SKM-1 (cell line): ENCODE measurements around the gene CTNNA3.
"Not testable (repeated sequence)": the region's sequence is repeated elsewhere in the genome, so short reads cannot be mapped to it uniquely, and the experiment has no call there.

ENCODE experiments used
- DNase-seq: peaks from one replicate; lab custom pipeline; 2025; ENCODE audit not compliant: unreplicated experiment; lab: John Stamatoyannopoulos, UW

CTNNA3 gene

DNA sequence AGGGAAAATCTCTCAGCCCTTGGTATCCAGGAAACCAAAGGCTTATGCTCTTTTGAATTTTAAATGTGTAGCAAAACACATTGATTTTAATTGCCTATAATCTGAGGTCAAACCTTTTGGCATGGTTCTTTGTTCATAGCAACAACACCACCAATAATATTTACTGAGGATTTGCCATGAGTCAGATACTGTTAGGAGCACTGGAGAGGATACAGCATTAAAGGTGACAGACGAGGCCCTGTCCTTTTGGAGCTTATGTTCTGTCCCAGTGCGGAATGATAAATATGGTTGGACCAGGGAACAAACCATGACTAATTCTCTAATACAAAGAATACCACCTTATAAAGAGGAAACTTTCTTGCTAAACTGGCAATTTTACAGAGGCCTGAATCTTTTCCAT is 176.6 kb downstream of the CTNNA3 start:
- DNase-seq: no peak

DNA sequence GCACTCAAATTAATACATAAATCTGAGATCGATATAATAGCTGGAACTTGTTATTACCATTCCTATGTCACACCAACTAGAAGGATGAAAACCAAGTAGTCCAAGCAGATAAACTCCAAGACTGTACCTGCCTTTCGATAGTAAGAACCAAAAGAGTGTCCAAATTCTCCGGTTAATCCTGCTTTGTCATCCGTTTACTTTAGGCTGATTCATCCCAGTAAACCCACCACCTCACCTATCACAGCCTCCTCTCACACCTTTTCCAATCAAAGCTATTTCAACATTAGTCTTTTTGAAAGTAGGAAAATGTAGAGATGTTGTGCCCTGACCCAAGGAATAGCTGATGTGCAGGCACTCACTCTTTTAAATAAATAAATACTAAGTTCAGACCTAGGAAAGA is 177.2 kb downstream of the CTNNA3 start:
- no peak for DNase-seq

DNA sequence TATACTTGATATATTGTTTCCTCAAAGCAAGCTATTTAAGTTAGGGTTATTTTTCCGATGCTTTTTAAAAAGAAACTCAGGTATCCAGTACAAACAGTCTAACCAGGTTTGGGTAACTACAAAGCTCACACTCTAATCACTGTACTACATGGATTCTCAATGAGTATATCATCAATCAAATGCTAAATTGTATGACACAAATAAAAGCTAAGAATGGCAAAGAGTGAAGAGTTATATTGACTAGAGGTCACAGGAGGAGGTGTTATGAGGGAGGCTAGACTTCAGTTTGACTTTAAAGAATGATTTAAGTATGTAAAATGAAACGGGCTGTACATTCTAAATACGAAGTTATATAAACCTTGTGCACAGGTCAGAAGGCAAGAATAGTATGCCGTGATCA is 178.0 kb downstream of the CTNNA3 start:
- no peak for DNase-seq

DNA sequence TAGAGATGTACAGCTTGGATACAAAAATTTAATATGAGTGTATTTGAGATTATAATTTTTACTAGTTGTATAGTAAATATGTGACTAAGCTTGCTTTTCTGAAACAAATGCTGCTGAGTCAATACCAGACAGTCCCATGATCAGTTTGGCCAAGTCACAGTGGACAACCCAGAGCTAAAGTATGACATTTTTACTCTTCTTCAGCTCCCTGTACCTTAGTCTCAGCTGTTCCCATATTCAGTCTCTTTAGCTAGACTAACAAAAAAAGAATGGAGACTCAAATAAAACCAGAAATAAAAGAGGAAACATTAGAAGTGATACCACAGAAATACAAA is 189.3 kb downstream of the CTNNA3 start:
- DNase-seq: no peak

DNA sequence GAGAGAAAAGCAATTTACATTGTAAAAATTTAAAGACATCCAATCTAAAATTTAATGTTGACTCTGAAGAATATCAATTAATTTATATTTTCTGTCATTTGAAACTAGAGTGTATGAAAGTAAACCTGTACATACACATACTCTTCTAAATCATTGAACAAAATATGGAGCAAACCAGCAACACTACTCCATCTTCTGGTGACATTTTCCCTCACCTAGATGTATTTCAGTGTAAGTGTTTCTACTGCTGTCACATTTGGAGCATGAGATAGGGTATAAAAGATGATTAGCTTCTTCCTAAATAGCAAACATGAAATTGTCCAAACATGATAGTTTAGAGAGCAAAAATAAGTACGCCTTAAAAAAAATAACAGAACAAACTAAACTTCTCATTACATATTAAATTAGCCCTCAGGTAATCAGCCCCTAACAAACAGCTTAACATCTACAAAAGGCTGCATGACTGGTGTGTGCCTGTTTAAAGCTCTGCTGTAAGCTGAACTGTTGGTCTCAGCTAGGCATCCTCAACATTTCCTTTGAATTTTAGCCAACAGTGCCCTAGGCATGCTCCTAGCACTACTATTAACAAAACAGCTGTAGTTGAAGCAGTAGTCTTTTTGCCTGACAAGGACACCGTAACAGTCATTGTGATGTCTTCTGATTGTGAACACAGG is 189.8 kb downstream of the CTNNA3 start:
- no peak for DNase-seq

DNA sequence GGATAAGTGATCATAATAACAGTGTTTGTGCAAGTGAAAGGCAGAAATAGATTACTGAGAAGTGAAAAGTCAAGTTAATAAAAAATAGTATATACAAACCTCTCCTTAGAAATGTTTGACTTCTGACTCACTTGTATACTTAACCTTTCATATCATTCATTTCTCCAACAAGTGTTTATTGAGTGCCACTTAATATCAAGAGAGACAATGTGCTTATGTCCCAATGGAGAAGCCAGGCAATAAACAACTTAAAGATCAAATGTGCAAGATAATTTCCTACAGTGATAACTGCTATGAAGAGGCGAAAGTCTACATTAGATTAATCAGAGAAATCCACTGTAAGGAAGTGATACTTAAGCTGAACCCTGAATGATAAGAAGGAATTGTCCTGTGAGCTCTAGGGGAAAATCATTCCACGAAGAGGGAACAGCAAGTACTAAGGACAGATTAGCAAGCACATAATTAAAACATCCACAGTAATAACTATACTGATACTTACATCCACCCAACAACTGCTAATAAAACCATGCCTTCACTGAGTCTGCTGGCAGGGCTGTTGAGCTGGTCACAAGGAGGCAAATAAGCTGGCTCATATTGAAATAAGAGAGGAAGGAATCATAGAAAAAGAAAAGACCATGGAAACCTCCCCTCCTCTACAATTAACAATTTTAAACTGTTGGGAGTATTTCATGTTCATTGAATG is 203.5 kb downstream of the CTNNA3 start:
- no peak for DNase-seq

DNA sequence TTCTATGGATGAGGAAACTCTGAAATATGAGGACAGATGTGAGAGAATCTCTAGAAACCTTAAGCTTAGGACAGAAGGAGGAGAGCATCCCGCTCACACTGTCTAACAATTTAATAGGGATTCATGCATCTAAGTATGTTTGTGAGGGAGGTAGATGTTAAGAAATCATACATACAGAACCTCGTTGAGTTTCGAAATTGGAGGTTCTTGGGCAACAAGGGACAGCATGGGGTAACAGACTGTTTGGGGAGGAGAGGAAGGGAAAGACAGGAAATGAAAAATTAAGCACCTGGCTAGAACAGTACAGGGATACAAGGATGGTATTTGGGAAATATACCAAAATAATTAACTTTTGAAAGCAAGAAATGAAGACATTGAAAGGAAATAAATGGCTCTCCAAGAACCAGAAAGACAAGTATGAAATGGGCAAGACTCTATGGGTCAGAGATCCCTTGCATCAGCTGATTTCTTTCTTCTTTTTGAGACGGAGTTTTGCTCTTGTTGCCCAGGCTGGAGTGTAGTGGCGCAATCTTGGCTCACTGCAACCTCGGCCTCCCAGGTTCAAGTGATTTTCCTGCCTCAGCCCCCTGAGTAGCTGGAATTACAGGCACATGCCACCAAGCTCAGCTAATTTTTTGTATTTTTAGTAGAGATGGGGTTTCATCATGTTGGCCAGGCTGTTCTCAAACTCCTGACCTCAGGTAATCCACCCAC is 207.9 kb downstream of the CTNNA3 start:
- no peak for DNase-seq

DNA sequence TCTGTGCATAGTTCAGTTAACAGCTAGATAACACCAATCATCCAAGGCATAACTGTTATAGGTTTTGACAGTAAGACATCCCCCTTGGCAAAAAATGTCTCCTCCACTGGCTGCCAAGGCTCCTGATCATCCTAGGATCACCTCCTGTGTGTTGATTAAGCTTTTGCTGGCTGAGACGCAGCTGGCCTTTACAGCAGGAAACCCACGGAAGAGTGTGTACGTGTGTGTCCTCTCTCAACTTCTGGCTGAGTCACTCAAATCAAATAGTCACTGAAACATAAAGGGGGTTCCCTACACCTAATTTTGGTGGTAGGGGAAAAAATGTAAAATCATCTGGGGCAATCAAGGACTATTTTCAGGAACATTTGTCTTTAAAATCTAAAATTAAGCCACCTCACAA is 208.8 kb downstream of the CTNNA3 start:
- DNase-seq: no peak

DNA sequence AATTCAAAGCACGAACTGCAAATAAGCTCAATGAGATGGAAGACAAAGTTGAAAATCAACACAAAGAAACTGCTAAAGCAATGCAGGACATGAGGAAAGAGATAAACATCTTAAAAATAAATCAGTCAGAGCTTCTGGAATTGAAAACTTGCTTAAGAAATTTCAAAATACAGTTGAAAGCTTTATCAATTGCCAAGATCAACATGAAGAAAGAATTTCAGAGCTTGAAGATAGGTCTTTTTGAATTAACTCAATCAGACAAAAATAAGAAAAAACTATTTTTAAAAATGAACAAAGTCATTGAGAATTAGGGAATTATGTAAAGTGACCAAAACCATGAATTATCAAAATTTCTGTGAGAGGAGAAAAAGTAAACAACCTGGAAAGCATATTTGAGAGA is 218.1 kb downstream of the CTNNA3 start:
- no peak for DNase-seq

DNA sequence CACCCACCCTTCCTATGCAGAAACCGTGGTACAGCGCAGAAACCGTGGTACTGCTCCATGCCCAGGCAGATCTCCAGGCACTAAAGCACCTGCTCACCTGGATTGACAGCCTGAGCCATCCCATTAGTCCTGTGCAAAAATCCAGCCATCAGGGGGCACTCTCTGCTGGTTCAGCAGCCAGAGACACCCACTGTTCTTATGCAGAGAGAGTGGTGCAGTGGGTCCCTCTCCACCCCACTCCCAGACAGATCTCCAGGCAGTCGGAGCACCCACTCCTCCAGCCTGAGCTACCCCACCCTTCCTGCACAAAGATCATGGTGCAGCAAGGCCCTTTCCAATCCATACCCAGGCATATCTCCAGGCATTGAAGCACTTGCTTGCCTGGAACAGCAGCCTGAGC is 219.8 kb downstream of the CTNNA3 start:
- no peak for DNase-seq

DNA sequence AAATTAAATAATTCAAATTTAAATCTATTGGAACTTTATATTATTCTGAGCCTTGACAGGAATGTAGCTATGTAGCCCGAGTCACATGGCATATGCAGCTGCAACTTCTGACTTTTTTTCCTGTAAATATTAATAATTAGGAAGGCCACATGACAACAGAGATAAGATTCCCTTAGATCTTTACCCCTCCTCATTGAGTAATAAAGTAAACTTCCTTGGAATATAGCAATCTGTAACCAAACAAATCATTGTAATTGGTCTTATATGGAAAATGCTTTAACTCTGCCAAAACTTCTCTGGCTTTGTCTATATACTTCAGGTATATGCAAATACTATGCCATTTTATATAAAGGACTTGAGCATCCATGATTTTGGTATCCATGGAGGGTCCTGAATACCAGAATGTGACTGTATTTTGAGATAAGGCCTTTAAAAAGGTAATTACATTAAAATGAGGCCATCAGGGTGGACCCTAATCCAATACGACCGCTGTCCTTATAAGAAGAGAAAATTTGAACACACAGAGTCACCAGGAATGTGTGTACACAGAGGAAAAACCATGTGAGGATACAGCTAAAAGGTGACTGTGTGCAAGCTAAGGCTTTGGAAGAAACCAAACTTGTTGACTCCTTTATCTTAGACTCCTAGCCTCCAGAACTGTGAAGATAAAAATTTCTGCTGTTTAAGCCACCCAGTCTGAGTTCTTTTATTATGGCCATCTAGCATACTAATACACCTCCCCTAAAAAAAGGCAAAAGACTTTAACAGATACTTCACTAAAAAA is 222.0 kb downstream of the CTNNA3 start:
- no peak for DNase-seq

DNA sequence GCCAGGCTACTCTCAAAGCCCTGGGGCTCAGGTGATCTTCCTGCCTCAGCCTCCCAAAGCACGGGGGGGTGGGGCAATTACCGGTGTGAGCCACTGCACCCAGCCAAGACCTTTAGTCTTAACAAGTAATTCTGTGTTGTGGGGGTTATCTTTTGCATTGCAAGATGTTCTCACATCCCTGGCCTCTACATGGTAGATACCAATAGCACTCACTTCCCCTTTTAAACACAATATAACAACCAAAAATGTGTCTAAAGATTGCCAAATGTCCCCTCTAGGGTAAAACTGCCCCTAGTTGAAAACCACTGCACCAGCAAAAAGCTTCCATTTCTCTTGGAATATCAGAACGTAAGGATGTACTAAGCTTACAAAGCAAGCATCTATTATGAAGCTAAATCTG is 225.0 kb downstream of the CTNNA3 start:
- no peak for DNase-seq

DNA sequence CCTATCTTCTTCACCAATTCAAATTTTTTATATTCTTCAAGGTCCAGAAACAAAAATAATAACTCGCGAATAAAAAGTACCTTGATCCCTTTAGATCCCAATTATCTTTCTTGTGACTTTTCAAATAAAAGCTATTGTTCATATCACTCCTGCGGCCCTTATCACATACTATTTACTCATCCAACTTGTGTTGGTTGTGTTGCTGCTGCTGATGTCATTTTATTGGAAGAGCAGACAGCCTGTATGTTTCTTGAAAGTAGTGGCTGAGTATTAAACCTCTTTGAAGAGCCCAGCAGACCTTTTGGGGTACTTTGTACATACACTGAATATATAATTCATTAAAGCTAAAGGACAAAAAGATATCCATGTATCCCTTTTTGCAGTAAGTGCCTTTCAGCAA is 231.7 kb downstream of the CTNNA3 start:
- DNase-seq: no peak

DNA sequence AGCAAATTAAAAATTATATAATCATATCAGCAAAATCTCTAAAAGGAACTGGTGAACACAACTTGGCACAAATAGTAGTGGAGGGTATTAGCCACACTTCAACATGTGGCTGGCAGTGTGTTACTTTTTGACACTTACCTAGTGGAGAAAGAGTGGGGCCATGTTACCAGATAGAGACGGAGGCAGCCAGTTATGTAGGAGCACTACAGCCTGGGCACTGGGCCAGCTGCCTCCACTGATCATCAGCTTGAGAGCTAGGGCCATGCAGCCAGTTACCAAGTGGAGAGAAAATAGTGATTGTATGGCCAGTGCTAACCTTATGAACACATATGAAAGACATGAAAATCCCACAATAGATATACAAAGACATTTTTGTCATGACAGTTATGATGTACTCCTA is 243.1 kb downstream of the CTNNA3 start:
- no peak for DNase-seq

DNA sequence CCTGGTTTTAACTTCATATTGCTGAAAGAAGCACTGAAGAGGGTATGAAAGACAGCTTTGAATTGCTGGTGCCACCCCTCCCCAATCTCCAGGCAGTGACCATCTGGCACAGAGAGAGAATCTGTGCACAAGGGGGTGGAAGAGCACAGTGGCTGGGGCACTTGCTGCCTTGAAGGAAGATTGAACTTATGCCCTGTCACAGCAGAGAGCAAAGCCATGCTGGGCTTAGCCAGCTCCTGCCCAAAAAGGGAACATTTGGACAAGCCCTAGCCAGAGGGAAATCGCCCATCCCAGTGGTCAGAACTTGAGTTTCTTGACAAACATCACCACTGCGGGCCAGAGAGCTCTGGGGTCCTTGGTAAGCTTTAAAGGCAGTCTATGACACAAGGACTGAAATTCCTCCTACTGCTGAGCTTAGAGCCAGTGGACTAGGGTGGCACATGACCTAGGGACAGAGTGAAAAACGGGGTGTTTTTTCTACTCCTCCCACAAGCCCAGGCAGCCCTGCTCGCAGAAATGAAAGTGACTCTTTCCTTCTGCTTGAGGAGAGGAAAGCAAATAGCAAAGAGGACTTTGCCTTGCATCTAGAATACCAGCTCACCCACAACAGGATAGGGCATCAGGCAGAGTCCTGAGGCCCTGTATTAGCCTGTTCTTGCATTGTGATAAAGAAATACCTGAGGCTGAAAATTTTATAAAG is 257.2 kb downstream of the CTNNA3 start:
- DNase-seq: no peak

DNA sequence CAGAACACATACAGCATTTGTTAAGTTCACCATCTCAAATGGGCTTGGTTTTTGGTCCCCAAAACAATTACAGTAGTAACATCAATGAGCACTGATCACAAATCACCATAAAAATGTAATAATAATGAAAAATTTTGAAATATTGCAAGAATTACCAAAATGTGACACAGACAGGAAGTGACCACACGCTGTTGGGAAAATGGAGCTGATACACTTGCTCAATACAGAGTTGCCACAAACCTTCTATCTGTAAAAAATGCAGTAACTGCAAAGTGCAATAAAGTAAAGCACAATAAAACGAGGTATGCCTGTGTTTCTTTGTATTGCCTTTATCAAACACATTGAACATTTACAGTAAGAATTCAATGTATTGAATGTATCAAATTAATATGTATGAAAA is 262.7 kb downstream of the CTNNA3 start:
- DNase-seq: peak; percentile 8

DNA sequence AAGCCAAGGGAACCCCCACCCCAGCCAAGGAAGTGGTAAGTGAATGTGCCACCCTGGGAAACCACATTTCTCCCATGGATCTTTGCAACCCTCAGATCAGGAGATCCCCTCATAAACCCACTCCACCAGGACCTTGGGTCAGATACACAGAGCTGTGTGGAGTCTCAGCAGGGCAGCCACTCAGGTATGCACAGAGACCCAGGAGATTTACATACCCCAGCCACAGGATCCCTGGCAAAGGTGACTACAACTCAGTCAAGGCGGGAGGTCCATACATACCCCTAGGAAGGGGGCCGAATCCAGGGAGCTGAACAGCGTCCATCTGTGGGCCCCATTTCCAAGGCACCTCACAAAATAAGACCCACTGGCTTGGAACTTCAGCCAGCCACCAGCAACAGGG is 293.4 kb downstream of the CTNNA3 start:
- DNase-seq: no peak

DNA sequence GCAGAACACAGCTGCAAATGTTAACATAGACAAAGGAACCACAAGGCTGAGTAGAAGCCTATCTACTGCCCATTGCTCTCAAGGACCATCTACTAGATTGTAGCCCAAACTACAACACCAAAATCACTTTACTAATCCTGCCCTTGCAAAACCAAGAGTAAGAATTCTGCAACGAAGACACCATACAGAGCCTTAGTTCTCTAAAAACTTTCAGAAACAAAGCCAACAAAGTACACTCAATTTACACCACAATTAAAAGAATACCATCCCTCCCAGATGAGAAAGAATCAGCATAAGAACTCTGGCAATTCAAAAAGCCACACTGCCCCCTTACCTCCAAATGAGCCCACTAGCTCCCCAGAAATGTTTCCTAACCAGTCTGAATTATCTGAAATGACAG is 294.3 kb downstream of the CTNNA3 start:
- DNase-seq: no peak

DNA sequence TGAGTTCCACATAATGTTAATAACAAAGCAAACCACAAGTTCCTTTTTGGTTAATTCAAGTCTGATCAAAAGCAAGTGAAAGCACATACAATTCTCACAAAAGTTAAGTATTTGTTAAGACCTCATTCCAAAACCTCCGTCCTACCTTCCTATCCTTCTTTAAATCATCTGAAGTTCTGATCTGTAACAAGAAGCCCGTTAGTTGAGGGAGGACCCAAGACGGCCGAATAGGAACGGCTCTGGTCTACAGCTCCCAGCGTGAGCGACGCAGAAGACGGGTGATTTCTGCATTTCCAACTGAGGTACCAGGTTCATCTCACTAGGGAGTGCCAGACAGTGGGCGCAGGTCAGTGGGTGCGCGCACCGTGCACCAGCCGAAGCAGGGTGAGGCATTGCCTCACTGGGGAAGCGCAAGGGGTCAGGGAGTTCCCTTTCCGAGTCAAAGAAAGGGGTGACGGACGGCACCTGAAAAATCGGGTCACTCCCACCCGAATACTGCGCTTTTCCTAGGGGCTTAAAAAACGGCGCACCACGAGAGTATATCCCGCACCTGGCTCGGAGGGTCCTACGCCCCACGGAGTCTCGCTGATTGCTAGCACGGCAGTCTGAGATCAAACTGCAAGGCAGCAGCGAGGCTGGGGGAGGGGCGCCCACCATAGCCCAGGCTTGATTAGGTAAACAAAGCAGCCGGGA is 309.0 kb downstream of the CTNNA3 start:
- DNase-seq: not testable (repeated sequence)

DNA sequence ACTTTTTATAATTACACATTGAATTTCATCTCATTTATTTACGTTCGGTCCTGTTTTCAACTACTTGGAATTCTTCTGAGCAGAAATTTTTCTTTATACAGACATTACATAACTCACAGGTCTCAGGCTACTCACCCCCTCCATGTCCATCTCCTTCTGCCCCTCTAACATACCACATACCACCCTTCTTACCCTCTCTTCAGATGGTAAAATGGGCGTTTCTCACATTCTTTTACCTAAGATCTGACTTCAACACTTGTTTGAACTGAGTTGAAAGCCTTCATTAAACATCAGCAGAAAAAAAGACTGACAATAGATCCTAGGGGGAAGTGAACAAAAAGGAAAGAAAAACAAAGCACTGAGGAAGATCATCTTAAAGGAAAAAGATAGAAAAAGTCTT is 309.7 kb downstream of the CTNNA3 start:
- no peak for DNase-seq

DNA sequence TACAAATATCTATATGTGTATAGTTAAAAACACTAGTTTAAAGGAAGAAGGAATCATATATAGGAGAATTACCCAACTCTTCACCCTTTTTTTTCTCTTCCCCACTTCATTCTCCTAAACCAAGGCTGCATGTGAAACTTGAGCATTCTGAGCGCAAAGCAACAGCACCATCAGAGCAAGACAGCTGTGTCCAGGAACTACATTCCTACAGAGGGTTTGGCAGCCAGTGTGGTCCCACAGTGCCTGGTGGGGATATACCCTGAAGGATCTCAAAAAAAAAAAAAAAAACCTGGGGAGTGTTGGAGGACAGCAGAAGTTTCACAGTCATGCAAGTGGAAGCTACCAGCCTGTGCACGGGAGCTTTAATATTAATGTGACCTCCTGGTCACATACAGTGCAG is 310.4 kb downstream of the CTNNA3 start:
- no peak for DNase-seq
